HAP-1 (cell line): ENCODE data around the gene MAP3K4.

Experiments used
- DNase-seq, 2 experiments: peaks; one replicate each; pipeline ENCODE4 v3.0.0-alpha.2; 2016 to 2020; ENCODE audit warnings: low spot score in 2 of 2
- H3K27me3 ChIP-seq: fragments of 250-450 bp; sonication (Bioruptor Pico); 2 replicates; pipeline ENCODE4 v1.5.1; 2020; ENCODE audit warnings: low read depth, mild to moderate bottlenecking, moderate library complexity
- H3K36me3 ChIP-seq: fragments of 250-450 bp; sonication (Bioruptor Pico); replicated peaks from 2 replicates; pipeline ENCODE4 v1.5.1; 2020; ENCODE audit warnings: mild to moderate bottlenecking
- H3K4me1 ChIP-seq: fragments of 250-450 bp; sonication (Bioruptor Pico); 2 replicates; pipeline ENCODE4 v1.5.1; 2020; ENCODE audit warnings: mild to moderate bottlenecking
- H3K4me3 ChIP-seq: fragments of 250-450 bp; sonication (Bioruptor Pico); 2 replicates; pipeline ENCODE4 v1.5.1; 2020; ENCODE audit warnings: mild to moderate bottlenecking, moderate library complexity
- H3K9me3 ChIP-seq: fragments of 250-450 bp; sonication (Bioruptor Pico); 2 replicates; pipeline ENCODE4 v1.5.1; 2020; ENCODE audit warnings: mild to moderate bottlenecking, moderate library complexity
- in situ Hi-C: fragments of 300-500 bp; cut with MboI; formaldehyde crosslinking; loops from 3 replicates; pipeline ENCODE4 v1.14.3; 2020; ENCODE audit warnings: low sequenced_read_pairs, inconsistent platforms, mixed read lengths

Gene MAP3K4

DNA sequence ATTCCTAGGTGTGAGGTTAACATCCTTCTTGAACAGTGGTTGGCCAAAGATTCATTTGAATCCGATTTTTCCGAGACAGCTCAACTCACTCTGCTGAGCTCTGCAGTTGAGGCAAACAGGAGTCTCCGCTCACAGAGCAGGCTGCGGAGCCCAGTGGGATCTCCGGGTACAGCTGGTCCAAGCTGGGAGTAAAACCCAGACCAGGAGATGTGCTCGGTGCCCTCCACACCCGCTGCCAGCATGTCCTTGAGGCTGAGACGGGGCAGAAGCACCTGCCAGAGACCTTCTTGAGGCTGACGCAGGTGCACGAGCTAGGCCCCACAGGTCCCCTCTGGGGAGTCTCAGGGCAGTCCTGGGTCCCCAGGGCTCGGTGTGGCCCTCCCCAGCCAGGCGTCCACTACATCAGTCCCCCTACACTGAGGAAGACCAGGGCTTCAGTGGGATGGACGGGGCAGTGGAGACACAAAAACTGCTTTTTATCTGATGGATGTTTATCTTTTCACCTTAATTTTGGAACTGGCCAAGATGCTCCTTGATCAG is 163.3 kb downstream of the MAP3K4 start:
- H3K4me1 ChIP-seq = no peaks in the 10 kb centered on the region
- in situ Hi-C loops = no loop called here
- H3K4me3 ChIP-seq = no peak overlapping the region
- H3K9me3 ChIP-seq = no peaks in the 10 kb centered on the region
- H3K27me3 ChIP-seq = no peaks in the 10 kb centered on the region
- DNase-seq = no peak
- no peaks in the 10 kb centered on the region for H3K36me3 ChIP-seq

GRCh38 chr6:161161121-161161520 is 169.6 kb downstream of the MAP3K4 start:
- H3K36me3 ChIP-seq = peaks cover 4% of the 10 kb centered on the region; the same call in 1 of the 2 replicates
- no peak overlapping the region for H3K4me3 ChIP-seq
- in situ Hi-C loops = no loop called here
- no peaks in the 10 kb centered on the region for H3K27me3 ChIP-seq
- no peaks in the 10 kb centered on the region for H3K9me3 ChIP-seq
- H3K4me1 ChIP-seq = no peaks in the 10 kb centered on the region
- DNase-seq = no peak

GRCh38 chr6:161161889-161162624 is 170.5 kb downstream of the MAP3K4 start:
- DNase-seq = no peak
- H3K27me3 ChIP-seq = no peaks in the 10 kb centered on the region
- H3K9me3 ChIP-seq = no peaks in the 10 kb centered on the region
- H3K4me1 ChIP-seq = no peaks in the 10 kb centered on the region
- no peak overlapping the region for H3K4me3 ChIP-seq
- in situ Hi-C loops = no loop called here
- peaks cover 4% of the 10 kb centered on the region; the same call in 1 of the 2 replicates for H3K36me3 ChIP-seq

DNA sequence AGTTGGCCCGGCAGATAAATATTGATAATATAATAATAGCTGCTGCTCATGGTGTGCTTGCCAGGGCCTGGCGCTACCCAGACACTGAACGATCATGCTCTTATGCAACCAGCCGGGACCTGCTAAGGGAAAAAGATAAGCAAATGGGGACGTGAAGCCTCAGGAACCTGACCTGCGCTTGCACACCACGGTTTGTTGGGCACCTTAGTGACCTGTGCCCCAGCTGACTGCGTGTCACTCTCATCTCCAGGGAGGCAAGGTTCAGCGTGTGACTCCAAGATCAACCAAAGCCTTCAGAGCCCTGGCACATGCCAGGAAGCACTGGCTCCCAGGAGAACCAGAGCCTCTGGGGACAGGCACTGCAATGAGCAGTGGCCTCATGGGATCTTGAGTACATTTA is 171.2 kb downstream of the MAP3K4 start:
- Histone ChIP-seq H3K27me3 (no peaks in the 10 kb centered on the region), H3K36me3 (peaks cover 4% of the 10 kb centered on the region; the same call in 1 of the 2 replicates), H3K4me3 (no peak overlapping the region), H3K4me1 (no peaks in the 10 kb centered on the region), H3K9me3 (no peaks in the 10 kb centered on the region)
- no peak for DNase-seq
- in situ Hi-C loops = no loop called here

DNA sequence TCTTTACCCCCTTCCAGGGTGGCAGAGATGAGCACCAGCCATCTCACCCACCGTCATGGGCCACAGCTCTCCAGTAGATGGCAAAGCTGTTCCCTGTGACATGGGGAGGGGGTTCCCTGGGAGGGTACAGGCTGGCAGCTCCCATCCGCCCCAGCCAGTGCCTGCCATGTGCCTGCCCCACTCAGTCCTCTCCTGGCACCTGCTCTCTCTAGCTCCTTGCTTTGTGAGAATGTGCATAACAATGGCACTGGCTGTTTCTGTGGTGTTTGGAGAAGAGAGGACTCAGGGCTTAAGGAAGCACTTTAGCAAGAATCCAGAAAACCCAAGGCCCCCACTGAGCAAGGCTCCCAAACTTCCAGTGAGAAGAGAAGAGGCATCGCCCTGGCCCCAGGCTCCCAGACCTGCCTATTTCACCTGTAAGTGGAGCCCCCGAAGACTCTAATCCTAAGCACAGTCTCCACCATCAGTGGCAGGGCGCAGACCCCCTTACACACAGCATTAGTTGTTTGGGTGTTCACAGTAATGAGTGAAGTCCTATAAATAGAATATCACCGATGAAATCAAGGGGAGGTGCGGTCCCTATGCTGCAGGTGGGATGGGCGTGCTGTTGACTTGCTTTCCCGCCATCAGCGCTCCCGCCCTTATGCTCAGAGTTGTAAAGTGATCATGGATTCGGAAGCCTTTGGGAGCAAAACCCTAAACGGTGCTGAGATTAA is 172.1 kb downstream of the MAP3K4 start:
- Histone ChIP-seq H3K4me1 (no peaks in the 10 kb centered on the region), H3K9me3 (no peaks in the 10 kb centered on the region), H3K36me3 (peaks cover 4% of the 10 kb centered on the region; the same call in 1 of the 2 replicates), H3K4me3 (no peak overlapping the region), H3K27me3 (no peaks in the 10 kb centered on the region)
- no peak for DNase-seq
- in situ Hi-C loops = no loop called here

DNA sequence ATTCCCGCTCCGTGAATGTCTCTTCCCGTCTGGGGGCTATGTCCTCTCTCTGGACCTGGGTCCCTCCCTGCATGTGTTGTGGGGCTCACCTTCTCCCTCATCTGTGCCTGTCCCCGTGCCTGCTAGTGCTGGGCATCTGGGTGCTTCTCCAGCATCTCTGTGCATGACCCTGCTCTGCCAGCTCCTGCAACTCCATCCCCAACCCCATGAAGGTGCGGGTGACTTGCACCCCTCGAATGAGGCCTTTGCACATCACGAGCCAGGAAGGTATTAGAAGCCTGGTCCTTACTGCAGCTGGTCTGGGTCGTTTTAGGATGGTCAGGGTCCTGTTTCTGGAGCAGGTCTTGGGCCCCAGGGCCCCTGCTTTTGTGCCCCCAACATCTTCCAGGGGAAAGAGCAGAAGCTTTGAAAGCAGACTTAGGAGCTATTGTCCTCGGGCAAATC is 172.6 kb downstream of the MAP3K4 start:
- Histone ChIP-seq H3K9me3 (no peaks in the 10 kb centered on the region), H3K36me3 (peaks cover 4% of the 10 kb centered on the region; the same call in 1 of the 2 replicates), H3K4me1 (no peaks in the 10 kb centered on the region), H3K4me3 (no peak overlapping the region), H3K27me3 (no peaks in the 10 kb centered on the region)
- in situ Hi-C loops = no loop called here
- DNase-seq = no peak

GRCh38 chr6:161166176-161166575 is 174.6 kb downstream of the MAP3K4 start:
- Histone ChIP-seq H3K9me3 (no peaks in the 10 kb centered on the region), H3K27me3 (no peaks in the 10 kb centered on the region), H3K4me1 (no peaks in the 10 kb centered on the region), H3K4me3 (no peak overlapping the region), H3K36me3 (peaks cover 4% of the 10 kb centered on the region; the same call in 1 of the 2 replicates)
- in situ Hi-C loops = no loop called here
- no peak for DNase-seq

DNA sequence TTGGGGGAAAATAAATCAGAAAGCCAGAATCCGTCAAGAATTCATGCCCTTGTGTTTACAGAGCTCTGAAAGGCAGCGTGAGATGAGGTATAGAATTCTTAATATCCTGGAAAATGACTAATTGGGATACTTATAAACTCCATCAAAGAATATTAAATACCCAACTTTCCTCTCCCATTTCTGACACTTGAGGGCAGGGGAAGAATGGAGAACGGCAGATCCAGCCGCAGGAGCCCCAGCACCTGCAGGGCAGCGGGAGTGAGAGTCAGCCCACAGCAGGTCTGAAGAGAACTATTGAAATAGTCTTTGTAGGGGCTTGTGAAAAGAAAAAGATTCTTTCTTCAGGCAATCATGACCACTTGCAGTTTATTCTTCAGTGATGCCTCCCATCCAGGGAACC is 175.1 kb downstream of the MAP3K4 start:
- no peaks in the 10 kb centered on the region for H3K9me3 ChIP-seq
- in situ Hi-C loops = no loop called here
- peaks cover 4% of the 10 kb centered on the region; the same call in 1 of the 2 replicates for H3K36me3 ChIP-seq
- no peaks in the 10 kb centered on the region for H3K4me1 ChIP-seq
- H3K27me3 ChIP-seq = no peaks in the 10 kb centered on the region
- no peak overlapping the region for H3K4me3 ChIP-seq
- DNase-seq = no peak
